Measurements from ENCODE around the gene BRMS1.

DNA sequence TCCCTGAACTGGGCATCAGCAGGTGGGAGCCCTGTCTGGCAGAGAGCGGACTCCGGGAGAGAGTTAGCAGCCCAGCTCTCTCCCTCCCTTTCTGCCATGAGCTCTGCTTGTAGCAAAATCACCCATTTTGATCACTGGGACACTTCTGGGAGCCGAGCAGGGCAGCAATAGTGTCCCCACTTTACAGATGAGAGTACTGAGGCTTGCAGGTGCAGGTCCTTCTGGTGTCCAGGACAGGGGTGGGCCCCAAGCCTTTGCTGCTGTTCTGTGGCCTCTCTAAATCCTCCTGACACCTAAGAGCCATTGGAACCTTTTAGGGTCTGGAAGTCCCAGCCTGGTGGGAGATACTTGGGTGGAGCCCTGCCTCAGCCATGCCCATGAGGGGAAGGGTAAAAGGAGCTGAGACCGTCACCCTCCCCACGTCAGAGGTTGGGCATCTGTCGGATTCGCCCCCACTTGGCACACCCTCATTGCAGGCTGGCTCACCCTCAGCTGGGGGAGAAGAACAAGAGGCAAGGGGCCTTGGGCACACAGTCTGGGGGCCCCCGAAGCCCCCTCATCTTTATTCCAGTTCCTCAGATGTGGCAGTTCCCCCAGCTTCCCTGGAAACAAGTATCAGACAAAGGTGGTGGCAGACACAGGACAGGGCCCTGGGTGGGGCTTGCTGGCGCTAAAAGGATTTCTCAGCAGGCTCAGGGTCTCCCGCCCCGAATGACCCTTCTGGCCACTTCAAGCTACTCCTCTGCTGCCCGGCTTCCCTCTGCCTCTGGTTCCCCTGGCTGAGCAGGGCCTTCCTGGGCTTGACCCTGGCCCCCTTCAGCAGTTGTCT, 13.1 kb downstream of the BRMS1 start:
- TF ChIP-seq, protein P1, sequence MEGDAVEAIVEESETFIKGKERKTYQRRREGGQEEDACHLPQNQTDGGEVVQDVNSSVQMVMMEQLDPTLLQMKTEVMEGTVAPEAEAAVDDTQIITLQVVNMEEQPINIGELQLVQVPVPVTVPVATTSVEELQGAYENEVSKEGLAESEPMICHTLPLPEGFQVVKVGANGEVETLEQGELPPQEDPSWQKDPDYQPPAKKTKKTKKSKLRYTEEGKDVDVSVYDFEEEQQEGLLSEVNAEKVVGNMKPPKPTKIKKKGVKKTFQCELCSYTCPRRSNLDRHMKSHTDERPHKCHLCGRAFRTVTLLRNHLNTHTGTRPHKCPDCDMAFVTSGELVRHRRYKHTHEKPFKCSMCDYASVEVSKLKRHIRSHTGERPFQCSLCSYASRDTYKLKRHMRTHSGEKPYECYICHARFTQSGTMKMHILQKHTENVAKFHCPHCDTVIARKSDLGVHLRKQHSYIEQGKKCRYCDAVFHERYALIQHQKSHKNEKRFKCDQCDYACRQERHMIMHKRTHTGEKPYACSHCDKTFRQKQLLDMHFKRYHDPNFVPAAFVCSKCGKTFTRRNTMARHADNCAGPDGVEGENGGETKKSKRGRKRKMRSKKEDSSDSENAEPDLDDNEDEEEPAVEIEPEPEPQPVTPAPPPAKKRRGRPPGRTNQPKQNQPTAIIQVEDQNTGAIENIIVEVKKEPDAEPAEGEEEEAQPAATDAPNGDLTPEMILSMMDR (conservative IDR thresholded peaks at IDR 0.05 in 1 of 2, IDR thresholded peaks at IDR 0.05 in 1 of 2; ENCODE audit: low read depth in 1 of 2, low read length in 2 of 2) = no peak
- TF ChIP-seq EZH2 (IDR thresholded peaks at IDR 0.05; ENCODE audit: low read length, missing control alignments) = no peak
